OCI-LY1 (cell line): Measurements from ENCODE around the gene PLEKHA7.

Experiments used
- EZH2 ChIP-seq: fragments of 200-600 bp; sonication (generic), shearing (Covaris generic); IDR thresholded peaks from 2 replicates; pipeline ENCODE4 v1.8.0; 2017; ENCODE audit warnings: borderline replicate concordance, mixed run types, mild to moderate bottlenecking, antibody characterized with exemption, low read length, moderate library complexity, mixed read lengths
- TF ChIP-seq, protein P1 (sequence below): fragments of 200-600 bp; sonication (generic), shearing (Covaris generic); IDR thresholded peaks from 2 replicates; pipeline ENCODE4 v1.5.1; 2017; ENCODE audit warnings: mild to moderate bottlenecking, antibody characterized with exemption, low read length, moderate library complexity, mixed read lengths

DNA sequence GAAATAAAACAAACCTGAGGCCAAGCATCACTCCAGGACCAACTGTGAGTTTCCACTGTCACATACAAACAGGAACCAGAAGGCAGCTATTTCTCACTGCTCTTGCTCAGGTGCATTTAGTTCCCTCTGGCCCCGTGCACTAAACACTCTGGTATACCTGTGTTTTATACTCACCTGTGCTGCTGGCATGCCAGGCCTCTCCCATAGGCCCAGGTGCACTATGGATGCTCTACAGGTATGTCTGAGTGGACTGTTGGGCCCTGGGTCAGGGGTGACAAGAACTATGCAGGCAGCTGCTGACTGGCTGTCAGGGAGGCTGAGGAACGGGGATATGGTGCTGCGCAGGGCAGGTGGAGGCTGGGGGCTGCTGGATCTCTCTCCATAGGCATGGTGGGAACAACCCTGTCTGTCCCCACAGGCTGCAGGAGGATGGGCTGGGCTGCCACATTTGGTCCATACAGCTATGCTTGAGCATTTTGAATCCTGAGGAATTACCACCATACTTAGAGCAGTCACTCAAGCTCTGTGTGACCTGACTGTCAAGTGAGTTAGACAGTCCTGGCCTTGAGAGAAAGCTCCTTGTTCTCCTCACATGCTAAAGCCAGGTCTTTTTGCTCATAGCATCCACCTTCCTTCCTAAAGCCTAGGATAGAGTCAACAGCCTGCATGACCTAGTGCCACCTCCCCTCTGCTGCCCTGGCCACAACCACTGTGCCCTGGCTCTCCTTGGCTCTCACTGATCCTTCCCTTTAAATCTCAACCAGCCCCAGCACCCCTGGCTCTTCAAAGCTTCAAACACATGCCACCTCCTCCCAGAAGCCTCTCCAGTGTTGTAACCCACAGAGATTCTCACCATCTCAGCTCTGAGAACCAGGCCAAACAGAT lies 202.8 kb downstream of the PLEKHA7 start:
- TF ChIP-seq, protein P1, sequence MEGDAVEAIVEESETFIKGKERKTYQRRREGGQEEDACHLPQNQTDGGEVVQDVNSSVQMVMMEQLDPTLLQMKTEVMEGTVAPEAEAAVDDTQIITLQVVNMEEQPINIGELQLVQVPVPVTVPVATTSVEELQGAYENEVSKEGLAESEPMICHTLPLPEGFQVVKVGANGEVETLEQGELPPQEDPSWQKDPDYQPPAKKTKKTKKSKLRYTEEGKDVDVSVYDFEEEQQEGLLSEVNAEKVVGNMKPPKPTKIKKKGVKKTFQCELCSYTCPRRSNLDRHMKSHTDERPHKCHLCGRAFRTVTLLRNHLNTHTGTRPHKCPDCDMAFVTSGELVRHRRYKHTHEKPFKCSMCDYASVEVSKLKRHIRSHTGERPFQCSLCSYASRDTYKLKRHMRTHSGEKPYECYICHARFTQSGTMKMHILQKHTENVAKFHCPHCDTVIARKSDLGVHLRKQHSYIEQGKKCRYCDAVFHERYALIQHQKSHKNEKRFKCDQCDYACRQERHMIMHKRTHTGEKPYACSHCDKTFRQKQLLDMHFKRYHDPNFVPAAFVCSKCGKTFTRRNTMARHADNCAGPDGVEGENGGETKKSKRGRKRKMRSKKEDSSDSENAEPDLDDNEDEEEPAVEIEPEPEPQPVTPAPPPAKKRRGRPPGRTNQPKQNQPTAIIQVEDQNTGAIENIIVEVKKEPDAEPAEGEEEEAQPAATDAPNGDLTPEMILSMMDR = no peak
- no peak for TF ChIP-seq EZH2
